A549 (cell line): ENCODE data around the gene NSUN4. TPM values are rescaled to one million over a fixed set of nuclear protein-coding genes. Genes with fewer than 3 reads are reported as not detected.

Experiments
- ATAC-seq, 2 experiments: fragments of 200-7000 bp in 1 of 2; fragments of >200 bp in 1 of 2; cut with Nextera tagmentation in 1 of 2; cut with Tn5 transposase in 1 of 2; 3 replicates each; pipeline versions ENCODE4 v1.8.0 to v1.9.1; 2018 to 2020; ENCODE audit warnings: mild to moderate bottlenecking in 1 of 2, moderate library complexity in 1 of 2
- CTCF ChIA-PET: fragments of 300-600 bp; sonication (Branson Sonifier 250); formaldehyde crosslinking; extraction: SDS; loops from one replicate; lab custom pipeline; 2021; ENCODE audit warnings: antibody characterized with exemption, inconsistent platforms; lab: Yijun Ruan, JAX
- POLR2A ChIA-PET: fragments of 350-600 bp; formaldehyde crosslinking; extraction: SDS; loops from one replicate; lab custom pipeline; 2021; ENCODE audit warnings: antibody characterized with exemption, inconsistent platforms; lab: Yijun Ruan, JAX
- DNase-seq, 2 experiments: peaks; one replicate each; pipeline versions ENCODE4 v3.0.0 to v3.0.0-alpha.2; 2011 to 2016; ENCODE audit warnings: low read depth in 1 of 2, low spot score in 1 of 2
- FAIRE-seq: peaks from 2 replicates; lab custom pipeline; 2011; peaks lifted over from hg19 to GRCh38; lab: Jason Lieb, UNC
- H3K27ac ChIP-seq, 2 experiments: fragments of >200 bp; sonication (Bioruptor Twin); formaldehyde crosslinking; 3 replicates each; pipeline ENCODE4 v1.5.1; 2016 to 2017
- H3K4me1 ChIP-seq: fragments of >200 bp; sonication (Bioruptor Twin); formaldehyde crosslinking; 3 replicates; pipeline ENCODE4 v1.6.1; 2016
- H3K4me2 ChIP-seq: fragments of >200 bp; sonication (Bioruptor Twin); formaldehyde crosslinking; 3 replicates; pipeline ENCODE4 v1.6.1; 2016
- H3K4me3 ChIP-seq: fragments of >200 bp; sonication (Bioruptor Twin); formaldehyde crosslinking; 3 replicates; pipeline ENCODE4 v1.5.1; 2016
- H3K9me3 ChIP-seq: fragments of >200 bp; sonication (Bioruptor Twin); formaldehyde crosslinking; 3 replicates; pipeline ENCODE4 v1.6.1; 2016
- CEBPB ChIP-seq, 2 experiments: fragments of >200 bp in 1 of 2; sonication (Bioruptor Twin) in 1 of 2; formaldehyde crosslinking in 1 of 2; IDR thresholded peaks; 2 replicates each; pipeline ENCODE4 v1.6.1; 2012 to 2016
- CHD2 ChIP-seq: fragments of 150-350 bp; IDR thresholded peaks from 2 replicates; pipeline ENCODE4 v1.6.1; 2014; ENCODE audit warnings: low read length; ENCODE audit not compliant: partially characterized antibody
- CTCF ChIP-seq: fragments of >200 bp; sonication (Bioruptor Twin); formaldehyde crosslinking; IDR thresholded peaks from 3 replicates; pipeline ENCODE4 v1.5.1; 2016
- EHMT2 ChIP-seq: fragments of 200-600 bp; sonication (generic); IDR thresholded peaks from 2 replicates; pipeline ENCODE4 v1.6.1; 2016; ENCODE audit warnings: antibody characterized with exemption, low read depth, mild to moderate bottlenecking, moderate library complexity
- ESRRA ChIP-seq: fragments of 150-350 bp; IDR thresholded peaks from 2 replicates; pipeline ENCODE4 v1.6.1; 2014; ENCODE audit warnings: mild to moderate bottlenecking, low read length, borderline replicate concordance
- FOSB ChIP-seq: fragments of 250-450 bp; sonication (Bioruptor Pico); IDR thresholded peaks from 2 replicates; pipeline ENCODE4 v1.5.0; 2020; ENCODE audit warnings: mild to moderate bottlenecking, moderate library complexity
- GATA3 ChIP-seq: IDR thresholded peaks from 2 replicates; pipeline ENCODE4 v1.6.1; 2012; ENCODE audit warnings: borderline replicate concordance
- HDAC2 ChIP-seq: fragments of 200-600 bp; sonication (generic); IDR thresholded peaks from 2 replicates; pipeline ENCODE4 v1.6.1; 2016
- HEYL ChIP-seq: fragments of 250-450 bp; sonication (Bioruptor Pico); IDR thresholded peaks from 2 replicates; pipeline ENCODE4 v1.8.0; 2021; ENCODE audit warnings: mild to moderate bottlenecking, moderate library complexity
- HOXB5 ChIP-seq: fragments of 250-450 bp; sonication (Bioruptor Pico); IDR thresholded peaks from 2 replicates; pipeline ENCODE4 v1.5.0; 2020; ENCODE audit warnings: mild to moderate bottlenecking, moderate library complexity
- JUNB ChIP-seq: fragments of >200 bp; sonication (Bioruptor Twin); formaldehyde crosslinking; IDR thresholded peaks from 2 replicates; pipeline ENCODE4 v1.6.1; 2016
- KDM1A ChIP-seq: fragments of 200-600 bp; sonication (generic); IDR thresholded peaks from 2 replicates; pipeline ENCODE4 v1.6.1; 2016; ENCODE audit warnings: low read depth, mild to moderate bottlenecking
- MAFK ChIP-seq: fragments of 450-650 bp; IDR thresholded peaks from 2 replicates; pipeline ENCODE4 v1.6.1; 2014; ENCODE audit not compliant: partially characterized antibody
- NPAS2 ChIP-seq: fragments of 250-450 bp; sonication (Bioruptor Pico); IDR thresholded peaks from 2 replicates; pipeline ENCODE4 v1.8.0; 2022; ENCODE audit warnings: mild to moderate bottlenecking, moderate library complexity, borderline replicate concordance
- NR3C1 ChIP-seq: fragments of >200 bp; sonication (Bioruptor Twin); formaldehyde crosslinking; IDR thresholded peaks from 3 replicates; pipeline ENCODE4 v1.6.1; 2017
- PBX3 ChIP-seq: IDR thresholded peaks from 2 replicates; pipeline ENCODE4 v1.6.1; 2012
- PHF8 ChIP-seq: fragments of 200-600 bp; sonication (generic); IDR thresholded peaks from 2 replicates; pipeline ENCODE4 v1.6.1; 2016; ENCODE audit warnings: low read depth, mild to moderate bottlenecking, antibody characterized with exemption, moderate library complexity, borderline replicate concordance
- RAD21 ChIP-seq, 2 experiments: fragments of >200 bp in 1 of 2; sonication (Bioruptor Twin) in 1 of 2; formaldehyde crosslinking in 1 of 2; IDR thresholded peaks in 1 of 2; conservative IDR thresholded peaks in 1 of 2; 2 replicates in 1 of 2; 3 replicates in 1 of 2; pipeline ENCODE4 v1.6.1; 2012 to 2018; ENCODE audit warnings: inconsistent platforms in 1 of 2
- RARB ChIP-seq: fragments of 250-450 bp; sonication (Bioruptor Pico); IDR thresholded peaks from 2 replicates; pipeline ENCODE4 v1.8.0; 2021; ENCODE audit warnings: mild to moderate bottlenecking, moderate library complexity
- RCOR1 ChIP-seq: fragments of 150-350 bp; IDR thresholded peaks from 2 replicates; pipeline ENCODE4 v1.6.1; 2014; ENCODE audit warnings: antibody characterized with exemption, low read length, low read depth
- RFX5 ChIP-seq: fragments of 450-650 bp; IDR thresholded peaks from 2 replicates; pipeline ENCODE4 v1.7.1; 2014; ENCODE audit warnings: antibody characterized with exemption, mild to moderate bottlenecking, moderate library complexity
- SMC3 ChIP-seq: fragments of >200 bp; sonication (Bioruptor Twin); formaldehyde crosslinking; IDR thresholded peaks from 3 replicates; pipeline ENCODE4 v1.6.1; 2018; ENCODE audit warnings: inconsistent platforms
- ZNF302 ChIP-seq: fragments of 250-450 bp; sonication (Bioruptor Pico); IDR thresholded peaks from 2 replicates; pipeline ENCODE4 v1.9.0; 2021; ENCODE audit warnings: inconsistent platforms, mild to moderate bottlenecking, moderate library complexity
- WGBS: methylation state at CpG from one replicate; pipeline ENCODE4 v1.1.6; 2017; ENCODE audit errors: missing lambda C conversion rate; 5-methylcytosine and 5-hydroxymethylcytosine counted together
- polyA plus RNA-seq, 4 experiments: library from polyadenylated mRNA; depleted of rRNA in 3 of 4; stranded (reverse); fragments of >200 nt; fragmentation: RNase III in 1 of 4; extraction: RNeasy Plus Mini Kit Qiagen cat#74134 plus additional on column Dnase treatment in 1 of 4; gene quantifications; 2 replicates in 3 of 4; 3 replicates in 1 of 4; pipeline ENCODE4 v1.2.3, GENCODE V29; 2011 to 2017

The NSUN4 gene
- polyA plus RNA-seq, 2 of the 4 experiments (the other 2 are of a cell fraction) = 11.7 to 23.3 TPM

GRCh38 chr1:46410156-46411009, 69.8 kb downstream of the NSUN4 start:
- ChIA-PET POLR2A (no interaction called here), CTCF (interaction anchor here (0.8 to 7.1 kb wide), 4 partner anchors 12 to 138 kb away, joined by 3 to 49 read pairs (median 4); no protein-coding TSS in a partner anchor)
- Histone ChIP-seq H3K4me3 (no peak overlapping the region), H3K4me2 (no peak overlapping the region), H3K9me3 (no peaks in the 10 kb centered on the region), H3K4me1 (no peaks in the 10 kb centered on the region), H3K27ac (no peak overlapping the region)
- no peak for TF ChIP-seq SMC3
- TF ChIP-seq HOXB5 = no peak
- no peak for TF ChIP-seq RAD21 (conservative IDR thresholded peaks at IDR 0.05 in 1 of 2, IDR thresholded peaks at IDR 0.05 in 1 of 2)
- TF ChIP-seq NPAS2 (CRISPR knock-in tag) = no peak
- TF ChIP-seq HEYL (CRISPR knock-in tag) = no peak
- no peak for TF ChIP-seq EHMT2
- DNase-seq (no peak), FAIRE-seq (no peak), ATAC-seq (no peak)
- 79% methylated on average over 9 of the region's 17 CpGs for WGBS

- FAIRE-seq = no peak
- TF ChIP-seq KDM1A (no peak), RCOR1 (no peak), HOXB5 (no peak), RFX5 (no peak), HEYL (CRISPR knock-in tag) (no peak), CEBPB (IDR thresholded peaks at IDR 0.05) (no peak), CHD2 (no peak), MAFK (no peak), PBX3 (no peak), ESRRA (no peak), FOSB (CRISPR knock-in tag) (no peak), JUNB (no peak), ZNF302 (CRISPR knock-in tag) (no peak), NR3C1 (no peak), RAD21 (conservative IDR thresholded peaks at IDR 0.05 in 1 of 2, IDR thresholded peaks at IDR 0.05 in 1 of 2) (no peak), HDAC2 (no peak), PHF8 (no peak), RARB (no peak), GATA3 (no peak), CTCF (no peak)
- TF ChIP-seq, all 56 proteins: peak for 0
- Histone ChIP-seq H3K9me3 (no peaks in the 10 kb centered on the region), H3K4me2 (no peak overlapping the region), H3K4me1 (no peaks in the 10 kb centered on the region), H3K4me3 (no peak overlapping the region), H3K27ac (no peak overlapping the region)
- WGBS = 81% methylated on average over 3 of the region's 7 CpGs
- no peak for DNase-seq
- POLR2A ChIA-PET = no interaction called here
- no peak for ATAC-seq
- CTCF ChIA-PET = interaction anchor here (0.6 to 0.9 kb wide), 5 partner anchors 11 to 137 kb away, joined by 3 to 4 read pairs (median 3); no protein-coding TSS in a partner anchor
Measured at GRCh38 chr1:46411010-46411405, 70.4 kb downstream of the NSUN4 start.

Other genes with a start within 250 kb of the NSUN4 start
- gene PIK3R3, start 208.2 kb upstream of the NSUN4 start, polyA plus RNA-seq (2011; rRNA removed) = 1.6 and 2.2 TPM in 2 replicates
- 1.8 to 2.1 TPM (median 2.0 TPM) in 3 replicates for gene PIK3R3, start 208.2 kb upstream of the NSUN4 start, polyA plus RNA-seq (2017; fragmentation: RNase III; extraction: RNeasy Plus Mini Kit Qiagen cat#74134 plus additional on column Dnase treatment)
- gene TSPAN1, start 165.7 kb upstream of the NSUN4 start, polyA plus RNA-seq (2011; rRNA removed) = 2.1 and 3.1 TPM in 2 replicates
- gene TSPAN1, start 165.7 kb upstream of the NSUN4 start, polyA plus RNA-seq (2017; fragmentation: RNase III; extraction: RNeasy Plus Mini Kit Qiagen cat#74134 plus additional on column Dnase treatment) = 1.8 to 3.1 TPM (median 2.1 TPM) in 3 replicates
- gene P3R3URF, start 164.3 kb upstream of the NSUN4 start, polyA plus RNA-seq (2011; rRNA removed) = not detected in 2 replicates
- not detected in 3 replicates for gene P3R3URF, start 164.3 kb upstream of the NSUN4 start, polyA plus RNA-seq (2017; fragmentation: RNase III; extraction: RNeasy Plus Mini Kit Qiagen cat#74134 plus additional on column Dnase treatment)
- gene POMGNT1, start 142.4 kb upstream of the NSUN4 start, polyA plus RNA-seq (2011; rRNA removed) = 33.5 and 39.5 TPM in 2 replicates
- gene POMGNT1, start 142.4 kb upstream of the NSUN4 start, polyA plus RNA-seq (2017; fragmentation: RNase III; extraction: RNeasy Plus Mini Kit Qiagen cat#74134 plus additional on column Dnase treatment) = 32.4 to 33.4 TPM (median 33.1 TPM) in 3 replicates
- not detected in 2 replicates for gene LURAP1, start 137.5 kb upstream of the NSUN4 start, polyA plus RNA-seq (2011; rRNA removed)
- not detected in 3 replicates for gene LURAP1, start 137.5 kb upstream of the NSUN4 start, polyA plus RNA-seq (2017; fragmentation: RNase III; extraction: RNeasy Plus Mini Kit Qiagen cat#74134 plus additional on column Dnase treatment)
- gene RAD54L, start 93.0 kb upstream of the NSUN4 start, polyA plus RNA-seq (2011; rRNA removed) = 10.0 and 10.9 TPM in 2 replicates
- gene RAD54L, start 93.0 kb upstream of the NSUN4 start, polyA plus RNA-seq (2017; fragmentation: RNase III; extraction: RNeasy Plus Mini Kit Qiagen cat#74134 plus additional on column Dnase treatment) = 12.7 to 14.0 TPM (median 14.0 TPM) in 3 replicates
- 28.6 and 32.5 TPM in 2 replicates for gene LRRC41, start 37.2 kb upstream of the NSUN4 start, polyA plus RNA-seq (2011; rRNA removed)
- 30.1 to 34.1 TPM (median 33.4 TPM) in 3 replicates for gene LRRC41, start 37.2 kb upstream of the NSUN4 start, polyA plus RNA-seq (2017; fragmentation: RNase III; extraction: RNeasy Plus Mini Kit Qiagen cat#74134 plus additional on column Dnase treatment)
- gene UQCRH, start 37.1 kb upstream of the NSUN4 start, polyA plus RNA-seq (2011; rRNA removed) = 514 and 762 TPM in 2 replicates
- 766 to 800 TPM (median 793 TPM) in 3 replicates for gene UQCRH, start 37.1 kb upstream of the NSUN4 start, polyA plus RNA-seq (2017; fragmentation: RNase III; extraction: RNeasy Plus Mini Kit Qiagen cat#74134 plus additional on column Dnase treatment)
- gene FAAH, start 53.5 kb downstream of the NSUN4 start, polyA plus RNA-seq (2011; rRNA removed) = 0.66 and 1.2 TPM in 2 replicates
- gene FAAH, start 53.5 kb downstream of the NSUN4 start, polyA plus RNA-seq (2017; fragmentation: RNase III; extraction: RNeasy Plus Mini Kit Qiagen cat#74134 plus additional on column Dnase treatment) = 0.98 to 1.3 TPM (median 1.2 TPM) in 3 replicates
- 0.40 and 0.44 TPM in 2 replicates for gene DMBX1, start 149.0 kb downstream of the NSUN4 start, polyA plus RNA-seq (2011; rRNA removed)
- 1.1 to 2.2 TPM (median 1.7 TPM) in 3 replicates for gene DMBX1, start 149.0 kb downstream of the NSUN4 start, polyA plus RNA-seq (2017; fragmentation: RNase III; extraction: RNeasy Plus Mini Kit Qiagen cat#74134 plus additional on column Dnase treatment)
- gene KNCN, start 210.8 kb downstream of the NSUN4 start, polyA plus RNA-seq (2011; rRNA removed) = not detected in 2 replicates
- gene KNCN, start 210.8 kb downstream of the NSUN4 start, polyA plus RNA-seq (2017; fragmentation: RNase III; extraction: RNeasy Plus Mini Kit Qiagen cat#74134 plus additional on column Dnase treatment) = not detected in 3 replicates